GM19468 (cell line): ENCODE measurements around the gene MYL12B.
"Not testable (repeated sequence)": the region's sequence is repeated elsewhere in the genome, so short reads cannot be mapped to it uniquely, and the experiment has no call there.

Source experiments
- ATAC-seq: cut with Tn5 transposase; IDR thresholded peaks from one replicate; pipeline ENCODE4 v1.9.1; 2021; ENCODE audit warnings: mild to moderate bottlenecking, moderate library complexity, moderate number of reproducible peaks; ENCODE audit not compliant: unreplicated experiment; ENCODE audit errors: extremely low read depth

MYL12B gene

DNA sequence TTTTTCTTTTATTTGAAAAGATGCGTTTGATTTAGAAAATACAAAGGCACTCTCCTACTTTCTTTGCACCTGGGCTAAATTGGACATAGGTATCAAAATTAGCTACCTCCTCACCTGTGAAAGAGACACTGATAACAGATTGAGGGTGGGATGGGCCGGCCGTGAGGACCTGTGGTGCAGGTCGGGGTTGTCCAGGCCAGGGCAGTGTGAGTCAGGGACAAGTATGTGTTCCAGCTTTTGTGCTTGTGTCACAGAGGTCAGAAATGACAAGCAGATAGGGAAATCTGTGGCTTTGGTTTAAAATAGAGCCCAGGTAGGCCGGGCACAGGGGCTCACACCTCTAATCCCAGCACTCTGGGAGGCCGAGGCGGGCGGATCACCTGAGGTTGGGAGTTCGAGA is 22.6 kb downstream of the MYL12B start:
- no peak for ATAC-seq

DNA sequence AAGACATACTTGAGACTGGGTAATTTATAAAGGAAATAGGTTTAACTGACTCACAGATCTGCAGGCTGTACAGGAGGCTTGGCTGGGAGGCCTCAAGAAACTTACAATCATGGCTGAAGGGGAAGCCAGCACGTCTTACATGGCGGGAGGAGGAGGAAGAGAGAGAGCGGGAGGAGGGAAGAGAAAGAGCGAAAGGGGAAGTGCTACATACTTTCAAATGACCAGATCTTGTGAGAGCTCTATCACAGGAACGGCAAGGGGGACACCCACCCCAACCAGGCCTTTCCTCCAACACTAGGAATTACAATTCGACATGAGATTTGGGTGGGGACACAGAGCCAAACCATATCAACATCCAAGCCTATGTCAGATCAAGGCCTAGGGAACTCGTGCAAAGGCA is 24.2 kb downstream of the MYL12B start:
- no peak for ATAC-seq

DNA sequence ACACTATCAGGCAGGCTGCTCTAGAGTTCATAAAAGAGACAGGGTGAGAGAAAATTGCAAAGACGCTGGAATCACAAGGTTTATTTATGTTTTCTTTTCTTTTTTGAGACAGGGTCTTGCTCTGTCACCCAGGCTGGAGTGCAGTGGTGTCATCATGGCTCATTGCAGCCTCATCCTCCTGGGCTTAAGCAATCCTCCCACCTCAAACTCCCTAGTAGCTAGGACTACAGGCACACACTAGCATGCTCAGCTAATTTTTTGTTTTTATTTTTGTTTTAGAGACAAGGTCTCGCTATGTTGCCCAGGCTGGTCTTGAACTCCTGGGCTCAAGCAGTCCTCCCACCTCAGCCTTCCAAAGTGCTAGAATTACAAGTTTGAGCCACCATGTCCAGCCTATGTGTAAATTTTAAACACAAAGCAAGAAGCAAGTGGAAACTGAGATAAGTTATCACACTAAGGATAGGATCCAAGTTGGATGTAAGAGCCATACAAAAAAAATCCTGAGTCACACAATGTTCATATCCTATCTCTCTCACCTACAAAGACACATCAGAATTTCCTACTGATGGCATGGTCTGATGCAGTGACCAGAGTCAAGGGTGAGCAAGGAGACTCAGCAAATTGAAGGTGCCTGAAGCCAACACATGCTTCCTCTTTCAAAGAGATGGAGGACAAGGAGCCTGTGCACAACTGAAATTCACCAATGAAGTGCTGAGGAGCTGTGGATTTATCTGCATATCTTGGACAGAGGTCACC is 31.4 kb downstream of the MYL12B start:
- no peak for ATAC-seq

DNA sequence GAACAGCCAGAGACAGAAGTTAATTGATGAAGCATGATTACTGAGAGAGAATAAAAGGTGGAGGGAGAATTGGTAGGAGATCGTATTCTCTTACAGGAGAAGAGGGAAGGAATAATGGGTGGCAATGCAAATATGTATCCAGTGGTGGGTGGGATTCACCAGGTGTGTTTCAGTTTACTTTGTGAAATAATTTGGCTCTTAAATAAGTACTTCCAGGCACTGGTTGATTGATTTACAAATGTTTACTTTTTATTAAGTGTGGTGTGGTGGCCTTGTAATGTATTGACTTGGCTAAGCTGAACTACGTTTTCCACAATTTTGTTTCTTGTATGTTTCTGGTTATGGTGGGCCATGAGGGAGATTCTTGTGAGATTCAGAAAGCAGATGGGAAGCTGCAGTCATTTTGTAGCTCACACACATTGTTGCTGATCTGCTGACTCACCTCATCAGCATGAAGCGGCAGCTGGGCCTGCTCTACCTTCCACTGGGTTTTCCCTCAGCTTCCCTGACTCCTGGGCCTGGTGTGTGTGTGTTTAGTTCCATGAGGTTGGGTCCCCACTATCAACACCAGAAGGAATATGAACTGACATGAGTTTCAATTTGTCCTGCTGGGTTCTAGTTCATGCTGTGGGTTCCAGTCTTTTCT is 32.6 kb downstream of the MYL12B start:
- ATAC-seq: no peak

DNA sequence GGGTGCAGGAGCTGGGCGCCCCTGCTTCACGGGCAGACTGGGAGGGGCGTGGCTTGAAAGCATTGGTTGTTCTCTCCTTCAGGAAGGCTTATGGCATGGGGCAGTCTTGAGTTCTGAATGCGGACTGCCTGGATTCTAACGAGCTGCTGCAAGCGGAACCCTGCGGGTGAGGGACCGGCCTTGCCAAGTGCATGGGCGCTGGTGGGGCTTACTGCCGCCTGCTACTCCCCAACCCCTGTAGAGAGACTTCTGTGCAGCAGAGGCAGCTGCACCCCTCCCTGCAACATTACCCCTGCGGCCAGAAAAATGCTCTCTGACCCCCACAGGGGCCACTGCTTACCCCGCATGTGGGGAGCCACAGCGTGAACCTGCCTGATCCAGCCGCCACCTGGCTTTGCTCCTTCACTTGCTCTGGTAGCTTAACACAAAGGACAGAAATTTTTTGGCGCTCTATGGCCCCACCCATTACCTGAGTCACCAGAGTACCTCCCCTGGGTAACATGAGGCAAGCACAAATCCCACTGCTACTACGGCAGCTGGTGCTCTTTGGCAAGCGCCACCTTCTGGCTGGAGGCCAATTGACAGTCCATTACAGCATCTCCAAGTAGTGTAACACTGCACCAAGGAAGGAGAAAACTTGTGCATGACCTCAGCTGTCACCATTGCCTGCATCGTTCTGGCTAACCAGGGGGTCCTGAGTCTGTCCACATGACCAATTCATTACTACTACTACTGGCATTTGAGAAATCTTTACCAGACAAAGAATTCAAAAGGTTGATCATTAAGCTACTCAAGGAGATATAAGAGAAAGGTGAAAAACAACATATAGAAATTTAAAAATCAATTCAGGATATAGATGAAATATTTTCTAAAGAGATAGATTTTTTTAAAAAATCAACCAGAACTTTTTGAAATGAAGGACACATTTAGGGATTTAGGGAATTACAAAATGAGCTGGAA is 35.4 kb downstream of the MYL12B start:
- ATAC-seq: peak; percentile 93

DNA sequence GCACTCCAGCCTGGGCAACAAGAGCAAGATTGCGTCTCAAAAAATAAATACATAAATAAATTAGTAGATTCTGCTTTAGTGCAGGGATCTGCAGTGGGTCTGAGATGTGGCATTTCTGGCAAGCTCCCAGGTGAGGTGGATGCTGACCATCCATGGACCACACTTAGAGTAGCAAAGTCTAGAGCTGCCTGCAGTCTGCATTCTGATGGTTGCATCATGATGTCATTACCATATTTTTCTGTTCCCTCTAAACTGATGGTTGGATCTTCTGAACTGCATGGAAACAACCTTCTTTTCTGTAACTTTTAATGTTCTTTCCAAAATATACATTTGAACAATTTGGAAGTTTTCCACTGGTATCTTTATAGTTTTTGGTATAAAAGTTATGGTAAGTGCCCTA is 42.9 kb downstream of the MYL12B start:
- ATAC-seq: no peak

DNA sequence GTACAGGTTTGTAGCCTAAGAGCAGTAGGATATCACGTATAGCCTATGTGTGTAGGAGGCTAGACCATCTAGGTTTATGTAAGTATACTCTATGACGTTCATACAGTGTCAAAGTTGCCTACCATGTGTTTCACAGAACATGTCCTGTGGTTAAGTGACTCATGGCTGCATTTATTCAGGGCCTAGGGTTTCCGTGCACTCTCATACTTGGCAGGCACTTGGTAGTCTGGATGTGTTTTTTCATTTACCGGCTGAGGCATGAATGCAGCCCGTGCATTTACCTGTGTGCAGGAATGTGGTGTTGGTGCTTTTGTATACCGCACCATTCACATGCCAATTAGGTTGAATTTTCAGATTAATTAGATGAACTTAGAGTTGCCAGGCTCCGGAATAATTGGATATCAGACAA is 43.4 kb downstream of the MYL12B start:
- no peak for ATAC-seq

DNA sequence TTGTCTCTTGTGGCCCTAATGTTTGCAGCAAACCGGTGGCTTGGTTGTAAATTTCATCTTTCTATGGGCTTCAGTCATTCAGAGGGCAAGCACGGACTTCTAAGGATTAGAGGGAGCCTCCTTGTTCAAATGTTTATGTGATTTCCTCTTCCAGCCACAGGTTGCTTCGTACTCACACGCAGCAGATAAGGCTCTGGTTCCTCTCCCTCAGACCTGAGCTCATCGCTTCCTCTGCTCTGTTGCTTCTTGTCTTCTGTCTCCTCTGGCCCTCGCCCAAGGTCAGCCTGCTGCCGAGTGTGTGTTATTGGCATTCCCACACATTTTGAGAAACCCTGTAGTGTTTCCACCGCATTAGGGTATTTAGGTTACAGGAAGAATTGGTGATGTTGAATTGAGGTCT is 44.0 kb downstream of the MYL12B start:
- ATAC-seq: no peak

DNA sequence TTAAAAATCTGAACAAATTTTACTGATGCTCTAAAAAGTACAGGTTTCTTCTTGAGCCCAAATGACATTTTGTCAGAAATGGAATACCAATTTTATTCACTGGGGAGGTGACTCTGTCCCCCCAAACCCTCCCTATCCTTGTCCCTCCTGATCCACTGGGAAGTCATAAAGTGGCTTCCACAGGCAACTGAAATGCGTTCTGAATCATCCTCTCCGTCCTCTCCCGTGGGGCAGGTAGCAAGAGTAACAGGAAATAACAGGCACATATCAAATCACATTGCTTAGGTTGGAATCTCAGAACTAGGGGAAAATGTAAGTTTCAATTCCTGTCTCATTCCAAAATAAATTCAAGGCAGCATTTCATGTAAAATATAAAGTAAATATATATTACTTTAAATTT is 44.5 kb downstream of the MYL12B start:
- no peak for ATAC-seq

DNA sequence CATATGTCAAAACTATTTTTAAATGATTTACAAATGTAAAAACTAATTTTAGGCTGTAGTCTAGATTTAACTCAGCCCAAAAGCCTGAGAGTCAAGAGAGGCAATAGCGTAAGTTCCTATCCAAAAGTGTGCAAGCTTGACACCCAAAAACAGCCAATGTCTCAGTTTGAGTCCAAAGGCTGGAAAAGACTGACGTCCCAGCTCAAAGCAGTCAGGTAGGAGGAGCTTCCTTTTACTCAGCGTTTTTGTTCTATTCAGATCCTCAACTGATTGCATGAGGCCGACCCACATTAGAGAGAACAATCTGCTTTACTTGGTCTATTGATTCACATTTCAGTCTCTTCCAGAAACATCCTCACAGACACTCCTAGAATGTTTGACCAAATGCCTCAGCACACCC is 51.8 kb downstream of the MYL12B start:
- ATAC-seq: no peak

DNA sequence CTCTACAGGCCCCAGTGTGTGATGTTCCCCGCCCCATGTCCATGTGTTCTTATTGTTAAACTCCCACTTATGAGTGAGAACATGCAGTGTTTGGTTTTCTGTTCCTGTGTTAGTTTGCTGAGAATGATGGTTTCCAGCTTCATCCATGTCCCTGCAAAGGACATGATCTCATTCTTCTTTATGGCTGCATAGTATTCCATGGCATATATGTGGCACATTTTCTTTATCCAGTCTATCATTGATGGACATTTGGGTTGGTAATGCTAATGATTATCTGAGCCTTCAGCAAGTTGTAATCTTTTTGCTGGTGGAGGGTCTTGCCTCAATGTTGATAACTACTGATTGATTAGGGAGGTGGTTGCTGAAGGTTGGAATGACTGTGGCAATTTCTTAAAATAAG is 53.4 kb downstream of the MYL12B start:
- not testable (repeated sequence) for ATAC-seq

DNA sequence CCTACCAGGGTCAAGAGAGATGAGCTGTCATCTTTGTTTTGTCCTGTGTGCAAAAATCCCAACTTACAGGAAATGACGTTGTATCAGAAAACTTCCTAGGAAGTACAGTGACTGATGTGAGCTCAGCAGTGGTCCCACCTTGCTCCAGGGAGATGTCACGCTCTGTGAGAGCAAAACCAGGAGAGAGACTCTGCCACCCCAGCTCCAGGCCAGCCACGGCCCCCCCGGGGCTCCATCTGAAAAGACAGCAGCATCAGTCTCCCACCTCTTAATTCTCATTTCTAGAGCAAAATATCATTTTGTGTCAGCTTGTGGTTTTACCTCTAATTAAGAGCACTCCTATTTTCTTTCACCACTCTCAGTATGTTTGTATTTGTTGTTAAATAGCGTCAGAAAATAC is 57.5 kb downstream of the MYL12B start:
- ATAC-seq: no peak

DNA sequence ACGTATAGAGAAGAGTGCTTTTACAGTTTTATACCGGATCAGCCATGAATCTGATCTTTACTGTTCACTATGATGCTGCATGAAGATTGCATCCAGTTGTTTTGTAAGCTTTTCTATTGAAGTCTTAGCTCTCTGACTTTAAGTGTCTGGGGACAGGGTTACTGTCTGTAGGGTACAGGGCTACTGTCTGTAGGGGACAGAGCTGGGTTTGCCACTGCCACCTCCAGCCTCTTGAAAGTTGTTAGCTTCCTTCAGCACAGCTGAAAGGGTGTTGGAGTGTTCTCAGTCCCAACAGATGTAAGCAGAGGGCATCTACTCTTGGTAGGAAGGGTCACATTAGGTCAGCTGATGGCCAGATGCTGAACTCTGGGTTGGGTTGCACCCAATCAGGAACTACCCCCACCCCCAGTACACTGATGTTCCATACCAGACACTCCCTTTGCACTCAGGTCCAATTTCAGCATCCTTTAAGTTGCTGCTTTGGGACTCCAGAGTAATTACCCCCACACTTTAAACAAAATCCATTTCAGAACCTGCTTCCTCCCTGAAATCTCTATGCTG is 58.0 kb downstream of the MYL12B start:
- no peak for ATAC-seq

DNA sequence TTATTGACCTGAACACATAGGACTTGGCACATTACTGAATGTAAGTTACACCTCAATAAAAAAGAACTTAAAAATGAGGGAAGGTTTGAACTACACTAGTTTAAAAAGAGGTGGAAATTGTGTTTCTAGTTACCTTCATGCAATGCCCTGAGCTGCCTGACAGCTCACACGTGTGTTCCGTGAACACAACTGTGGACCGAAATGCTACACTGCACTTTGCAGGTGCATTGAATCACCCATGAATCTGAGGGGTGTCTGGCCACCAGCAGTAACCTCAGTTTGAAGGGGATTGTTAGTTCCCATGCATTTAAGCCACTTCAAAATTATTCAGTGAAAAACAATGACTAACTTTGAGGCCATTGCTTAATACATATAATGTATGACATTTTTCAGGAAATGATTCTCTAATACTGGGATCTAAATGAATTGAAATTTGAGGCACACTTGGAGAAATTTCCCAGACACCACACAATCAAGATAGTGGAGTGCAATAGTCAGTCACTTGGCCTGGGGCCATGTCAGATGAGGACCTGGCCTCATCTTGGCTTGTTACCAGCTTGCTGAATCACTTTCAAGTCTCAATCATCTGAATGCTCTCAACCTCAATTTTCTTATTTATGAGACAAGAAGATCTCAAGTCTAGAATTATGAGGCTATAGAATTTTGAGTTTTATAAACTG is 59.3 kb downstream of the MYL12B start:
- no peak for ATAC-seq

DNA sequence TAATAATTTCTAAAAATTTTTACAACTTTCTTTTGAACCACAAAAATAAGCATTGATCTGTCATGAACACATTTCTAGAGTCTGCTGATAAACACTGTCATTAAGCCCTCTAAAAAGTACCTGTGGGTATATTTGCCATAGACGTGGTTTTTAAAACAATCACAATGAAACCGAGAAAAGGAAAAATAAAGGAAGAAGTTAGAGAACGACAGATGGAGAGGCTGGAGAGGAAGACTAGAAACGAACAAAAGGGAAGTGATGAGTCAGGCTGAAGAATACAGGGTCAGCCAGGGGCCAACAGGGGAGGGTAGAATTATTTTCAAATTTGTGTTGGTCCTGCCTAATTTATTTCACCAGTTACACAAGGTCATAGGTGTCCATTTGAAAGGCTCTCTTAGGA is 62.0 kb downstream of the MYL12B start:
- no peak for ATAC-seq
